ENCODE data around the gene KDM3B.

DNA sequence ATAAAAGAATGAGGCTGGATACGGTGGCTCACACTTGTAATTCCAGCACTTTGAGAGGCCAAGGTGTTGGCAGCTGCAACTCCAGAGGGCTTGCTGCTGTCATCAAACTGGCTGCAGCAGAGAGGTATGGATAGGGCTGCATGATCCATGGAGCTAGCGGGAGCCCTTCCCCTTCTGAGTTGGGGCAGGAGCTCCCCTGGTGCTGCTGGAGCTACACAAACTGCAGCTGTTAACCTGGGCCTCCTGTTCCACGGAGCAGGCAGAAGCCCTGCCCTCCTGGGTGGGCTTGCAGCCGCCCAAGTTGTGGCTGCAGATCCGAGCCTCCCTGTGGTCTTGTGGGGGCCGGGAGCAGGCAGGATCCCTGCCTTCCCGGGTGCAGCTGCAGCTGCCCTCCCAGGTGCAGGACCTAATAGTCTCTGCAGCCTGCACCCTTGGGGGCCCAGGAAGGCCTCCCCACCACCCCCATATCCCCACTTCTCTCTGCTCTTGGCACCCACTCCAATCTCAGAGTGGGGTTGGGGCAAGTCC lies 36.7 kb upstream of the KDM3B start:
- TF ChIP-seq POLR2A (IDR thresholded peaks at IDR 0.05): no peak
- TF ChIP-seq, protein P1, sequence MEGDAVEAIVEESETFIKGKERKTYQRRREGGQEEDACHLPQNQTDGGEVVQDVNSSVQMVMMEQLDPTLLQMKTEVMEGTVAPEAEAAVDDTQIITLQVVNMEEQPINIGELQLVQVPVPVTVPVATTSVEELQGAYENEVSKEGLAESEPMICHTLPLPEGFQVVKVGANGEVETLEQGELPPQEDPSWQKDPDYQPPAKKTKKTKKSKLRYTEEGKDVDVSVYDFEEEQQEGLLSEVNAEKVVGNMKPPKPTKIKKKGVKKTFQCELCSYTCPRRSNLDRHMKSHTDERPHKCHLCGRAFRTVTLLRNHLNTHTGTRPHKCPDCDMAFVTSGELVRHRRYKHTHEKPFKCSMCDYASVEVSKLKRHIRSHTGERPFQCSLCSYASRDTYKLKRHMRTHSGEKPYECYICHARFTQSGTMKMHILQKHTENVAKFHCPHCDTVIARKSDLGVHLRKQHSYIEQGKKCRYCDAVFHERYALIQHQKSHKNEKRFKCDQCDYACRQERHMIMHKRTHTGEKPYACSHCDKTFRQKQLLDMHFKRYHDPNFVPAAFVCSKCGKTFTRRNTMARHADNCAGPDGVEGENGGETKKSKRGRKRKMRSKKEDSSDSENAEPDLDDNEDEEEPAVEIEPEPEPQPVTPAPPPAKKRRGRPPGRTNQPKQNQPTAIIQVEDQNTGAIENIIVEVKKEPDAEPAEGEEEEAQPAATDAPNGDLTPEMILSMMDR (IDR thresholded peaks at IDR 0.05): no peak
